GM13977 (cell line): ENCODE data around the gene OSBPL3.

Experiments
- DNase-seq: peaks from one replicate; pipeline ENCODE4 v3.0.0; 2012; ENCODE audit warnings: low spot score
- CTCF ChIP-seq: IDR thresholded peaks from 2 replicates; pipeline ENCODE4 v1.5.1; 2012; ENCODE audit warnings: mild to moderate bottlenecking, control low read depth; ENCODE audit not compliant: insufficient read depth; ENCODE audit errors: extremely low read depth, missing control alignments
- in situ Hi-C: fragments of 300-500 bp; cut with MboI; formaldehyde crosslinking; loops from one replicate; pipeline ENCODE4 v1.12.0; 2022; ENCODE audit warnings: low sequenced_read_pairs, low pct_unique_long_range_greater_than_20kb, mixed read lengths, inconsistent platforms; ENCODE audit not compliant: unreplicated experiment

The OSBPL3 gene

GRCh38 chr7:24946467-24946866 lies 33.5 kb downstream of the OSBPL3 start:
- in situ Hi-C loops = no loop called here

GRCh38 chr7:24945899-24946298 lies 34.1 kb downstream of the OSBPL3 start:
- no peak for DNase-seq
- TF ChIP-seq CTCF = no peak
- in situ Hi-C loops = no loop called here

More at GRCh38 chr7:24946467-24946866, 33.5 kb downstream of the OSBPL3 start:
- no peak for TF ChIP-seq CTCF
- no peak for DNase-seq

GRCh38 chr7:24943096-24943948 lies 36.7 kb downstream of the OSBPL3 start:
- DNase-seq = no peak
- no peak for TF ChIP-seq CTCF
- in situ Hi-C loops = no loop called here

- no peak for TF ChIP-seq CTCF
- no peak for DNase-seq
- in situ Hi-C loops = no loop called here
Measured at GRCh38 chr7:24942226-24942625, 37.8 kb downstream of the OSBPL3 start.

- no peak for DNase-seq
- in situ Hi-C loops = no loop called here
- no peak for TF ChIP-seq CTCF
Measured at GRCh38 chr7:24939416-24939815, 40.6 kb downstream of the OSBPL3 start.

GRCh38 chr7:24936121-24936824 lies 43.7 kb downstream of the OSBPL3 start:
- no peak for DNase-seq
- in situ Hi-C loops = no loop called here
- no peak for TF ChIP-seq CTCF
